A549 (cell line): ENCODE results near the gene PHACTR2. TPM values are rescaled to one million over a fixed set of nuclear protein-coding genes. Genes with fewer than 3 reads are reported as not detected.

Experiments
- ATAC-seq, 2 experiments: fragments of 200-7000 bp in 1 of 2; fragments of >200 bp in 1 of 2; cut with Nextera tagmentation in 1 of 2; cut with Tn5 transposase in 1 of 2; 3 replicates each; pipeline versions ENCODE4 v1.8.0 to v1.9.1; 2018 to 2020; ENCODE audit warnings: mild to moderate bottlenecking in 1 of 2, moderate library complexity in 1 of 2
- CTCF ChIA-PET: fragments of 300-600 bp; sonication (Branson Sonifier 250); formaldehyde crosslinking; extraction: SDS; loops from one replicate; lab custom pipeline; 2021; ENCODE audit warnings: antibody characterized with exemption, inconsistent platforms; lab: Yijun Ruan, JAX
- POLR2A ChIA-PET: fragments of 350-600 bp; formaldehyde crosslinking; extraction: SDS; loops from one replicate; lab custom pipeline; 2021; ENCODE audit warnings: antibody characterized with exemption, inconsistent platforms; lab: Yijun Ruan, JAX
- DNase-seq, 2 experiments: peaks; one replicate each; pipeline versions ENCODE4 v3.0.0 to v3.0.0-alpha.2; 2011 to 2016; ENCODE audit warnings: low read depth in 1 of 2, low spot score in 1 of 2
- FAIRE-seq: peaks from 2 replicates; lab custom pipeline; 2011; peaks lifted over from hg19 to GRCh38; lab: Jason Lieb, UNC
- H3K27ac ChIP-seq, 2 experiments: fragments of >200 bp; sonication (Bioruptor Twin); formaldehyde crosslinking; 3 replicates each; pipeline ENCODE4 v1.5.1; 2016 to 2017
- H3K4me1 ChIP-seq: fragments of >200 bp; sonication (Bioruptor Twin); formaldehyde crosslinking; 3 replicates; pipeline ENCODE4 v1.6.1; 2016
- H3K4me2 ChIP-seq: fragments of >200 bp; sonication (Bioruptor Twin); formaldehyde crosslinking; 3 replicates; pipeline ENCODE4 v1.6.1; 2016
- H3K4me3 ChIP-seq: fragments of >200 bp; sonication (Bioruptor Twin); formaldehyde crosslinking; 3 replicates; pipeline ENCODE4 v1.5.1; 2016
- H3K9me3 ChIP-seq: fragments of >200 bp; sonication (Bioruptor Twin); formaldehyde crosslinking; 3 replicates; pipeline ENCODE4 v1.6.1; 2016
- ZNF302 ChIP-seq: fragments of 250-450 bp; sonication (Bioruptor Pico); IDR thresholded peaks from 2 replicates; pipeline ENCODE4 v1.9.0; 2021; ENCODE audit warnings: inconsistent platforms, mild to moderate bottlenecking, moderate library complexity
- WGBS: methylation state at CpG from one replicate; pipeline ENCODE4 v1.1.6; 2017; ENCODE audit errors: missing lambda C conversion rate; 5-methylcytosine and 5-hydroxymethylcytosine counted together
- polyA plus RNA-seq, 4 experiments: library from polyadenylated mRNA; depleted of rRNA in 3 of 4; stranded (reverse); fragments of >200 nt; fragmentation: RNase III in 1 of 4; extraction: RNeasy Plus Mini Kit Qiagen cat#74134 plus additional on column Dnase treatment in 1 of 4; gene quantifications; 2 replicates in 3 of 4; 3 replicates in 1 of 4; pipeline ENCODE4 v1.2.3, GENCODE V29; 2011 to 2017
- small RNA-seq, 6 experiments: library from RNA; depleted of rRNA; stranded (forward); fragments of <200 nt; gene quantifications; one replicate each; pipeline ENCODE3, GENCODE V24; 2012

Gene PHACTR2
- polyA plus RNA-seq, 2 of the 4 experiments (the other 2 are of a cell fraction), result 2.5 to 10.4 TPM

- H3K4me2 ChIP-seq, result no peak overlapping the region
- FAIRE-seq (no peak), ATAC-seq (no peak), DNase-seq (no peak)
- no peaks in the 10 kb centered on the region for H3K4me1 ChIP-seq
- ChIA-PET CTCF (no interaction called here), POLR2A (no interaction called here)
- no peak for TF ChIP-seq ZNF302
- 53% methylated on average over 2 of the region's 2 CpGs for whole genome bisulfite sequencing
- H3K27ac ChIP-seq, result no peak overlapping the region
- 0 out of 3 replicates have a peak, but pooled peaks cover 1% of the 10 kb centered on the region for H3K9me3 ChIP-seq
- H3K4me3 ChIP-seq, result no peak overlapping the region
These were observed 202.6 kb downstream of the PHACTR2 start for GRCh38 chr6:143880412-143880811.

Small RNAs within 50 kb of the gene (small RNA-seq; reads per million reads assigned to genes)
- gene ZC2HC1B, result 0 to 0.04 (median 0) reads per million in 6 experiments

Other genes with a start within 250 kb of the PHACTR2 start
- 5.1 and 7.1 TPM in 2 replicates for gene ADAT2, start 227.3 kb upstream of the PHACTR2 start, polyA plus RNA-seq (2011; rRNA removed)
- 7.8 to 8.2 TPM (median 8.0 TPM) in 3 replicates for gene ADAT2, start 227.3 kb upstream of the PHACTR2 start, polyA plus RNA-seq (2017; fragmentation: RNase III; extraction: RNeasy Plus Mini Kit Qiagen cat#74134 plus additional on column Dnase treatment)
- gene PEX3, start 227.2 kb upstream of the PHACTR2 start, polyA plus RNA-seq (2011; rRNA removed), result 24.7 and 25.9 TPM in 2 replicates
- gene PEX3, start 227.2 kb upstream of the PHACTR2 start, polyA plus RNA-seq (2017; fragmentation: RNase III; extraction: RNeasy Plus Mini Kit Qiagen cat#74134 plus additional on column Dnase treatment), result 14.0 to 15.7 TPM (median 15.1 TPM) in 3 replicates
- 54.3 and 55.5 TPM in 2 replicates for gene FUCA2, start 166.2 kb upstream of the PHACTR2 start, polyA plus RNA-seq (2011; rRNA removed)
- 46.3 to 46.9 TPM (median 46.8 TPM) in 3 replicates for gene FUCA2, start 166.2 kb upstream of the PHACTR2 start, polyA plus RNA-seq (2017; fragmentation: RNase III; extraction: RNeasy Plus Mini Kit Qiagen cat#74134 plus additional on column Dnase treatment)
- 30.3 and 50.7 TPM in 2 replicates for gene LTV1, start 165.4 kb downstream of the PHACTR2 start, polyA plus RNA-seq (2011; rRNA removed)
- 52.4 to 55.6 TPM (median 53.2 TPM) in 3 replicates for gene LTV1, start 165.4 kb downstream of the PHACTR2 start, polyA plus RNA-seq (2017; fragmentation: RNase III; extraction: RNeasy Plus Mini Kit Qiagen cat#74134 plus additional on column Dnase treatment)
- not detected in 2 replicates for gene ZC2HC1B, start 186.5 kb downstream of the PHACTR2 start, polyA plus RNA-seq (2011; rRNA removed)
- gene ZC2HC1B, start 186.5 kb downstream of the PHACTR2 start, polyA plus RNA-seq (2017; fragmentation: RNase III; extraction: RNeasy Plus Mini Kit Qiagen cat#74134 plus additional on column Dnase treatment), result not detected in 3 replicates